Measurements from ENCODE around the gene SDHAF1. TPM values are rescaled to one million over a fixed set of nuclear protein-coding genes. Genes with fewer than 3 reads are reported as not detected.

The SDHAF1 gene
- total RNA-seq, 1 donor from 2014 or later = 10.6 TPM

- peak; percentile 32 for DNase-seq
These were observed 8.1 kb upstream of the SDHAF1 start for GRCh38 chr19:35986664-35987570.

GRCh38 chr19:35987571-35987896 is 7.5 kb upstream of the SDHAF1 start:
- DNase-seq = no peak

GRCh38 chr19:35988824-35989223 is 6.2 kb upstream of the SDHAF1 start:
- DNase-seq = no peak

GRCh38 chr19:35990156-35990555 is 4.8 kb upstream of the SDHAF1 start:
- DNase-seq = no peak

- DNase-seq = no peak
These were observed 3.9 kb upstream of the SDHAF1 start for GRCh38 chr19:35990771-35991730.

GRCh38 chr19:35991731-35992450 is 3.1 kb upstream of the SDHAF1 start:
- no peak for DNase-seq

- no peak for DNase-seq
These were observed 1.9 kb upstream of the SDHAF1 start for GRCh38 chr19:35992907-35993765.

GRCh38 chr19:35993923-35994598 is 927 bp upstream of the SDHAF1 start:
- no peak for DNase-seq

- no peak for DNase-seq
These were observed 1.8 kb downstream of the SDHAF1 start for GRCh38 chr19:35996777-35997176.

GRCh38 chr19:36001605-36002004 is 6.6 kb downstream of the SDHAF1 start:
- DNase-seq = no peak

GRCh38 chr19:36003284-36003683 is 8.3 kb downstream of the SDHAF1 start:
- no peak for DNase-seq

GRCh38 chr19:36006955-36007354 is 12.0 kb downstream of the SDHAF1 start:
- DNase-seq = no peak

- no peak for DNase-seq
These were observed 13.5 kb downstream of the SDHAF1 start, which contains the start of gene SYNE4 for GRCh38 chr19:36008336-36008978. SYNE4 (minus strand) TSS chr19:36008813; CDS start chr19:36008681, 132 bp downstream.

GRCh38 chr19:36009220-36009619 is 14.2 kb downstream of the SDHAF1 start:
- peak; percentile 54 for DNase-seq

GRCh38 chr19:36009633-36010379 is 14.8 kb downstream of the SDHAF1 start:
- no peak for DNase-seq

- DNase-seq = no peak
These were observed 15.4 kb downstream of the SDHAF1 start for GRCh38 chr19:36010402-36010801.

GRCh38 chr19:36013280-36014011 is 18.5 kb downstream of the SDHAF1 start:
- DNase-seq = no peak

- DNase-seq = peak; percentile 100
These were observed 19.3 kb downstream of the SDHAF1 start, which contains the start of gene ALKBH6 for GRCh38 chr19:36014012-36014924. ALKBH6 (minus strand) TSS chr19:36014213; CDS start chr19:36013397, 816 bp downstream.
